HG03025 (cell line): ENCODE data around the gene GRID1.

Experiments used
- ATAC-seq: cut with Tn5 transposase; IDR thresholded peaks from one replicate; pipeline ENCODE4 v1.9.1; 2021; ENCODE audit warnings: mild to moderate bottlenecking, moderate library complexity; ENCODE audit not compliant: unreplicated experiment, low FRiP score

The GRID1 gene

DNA sequence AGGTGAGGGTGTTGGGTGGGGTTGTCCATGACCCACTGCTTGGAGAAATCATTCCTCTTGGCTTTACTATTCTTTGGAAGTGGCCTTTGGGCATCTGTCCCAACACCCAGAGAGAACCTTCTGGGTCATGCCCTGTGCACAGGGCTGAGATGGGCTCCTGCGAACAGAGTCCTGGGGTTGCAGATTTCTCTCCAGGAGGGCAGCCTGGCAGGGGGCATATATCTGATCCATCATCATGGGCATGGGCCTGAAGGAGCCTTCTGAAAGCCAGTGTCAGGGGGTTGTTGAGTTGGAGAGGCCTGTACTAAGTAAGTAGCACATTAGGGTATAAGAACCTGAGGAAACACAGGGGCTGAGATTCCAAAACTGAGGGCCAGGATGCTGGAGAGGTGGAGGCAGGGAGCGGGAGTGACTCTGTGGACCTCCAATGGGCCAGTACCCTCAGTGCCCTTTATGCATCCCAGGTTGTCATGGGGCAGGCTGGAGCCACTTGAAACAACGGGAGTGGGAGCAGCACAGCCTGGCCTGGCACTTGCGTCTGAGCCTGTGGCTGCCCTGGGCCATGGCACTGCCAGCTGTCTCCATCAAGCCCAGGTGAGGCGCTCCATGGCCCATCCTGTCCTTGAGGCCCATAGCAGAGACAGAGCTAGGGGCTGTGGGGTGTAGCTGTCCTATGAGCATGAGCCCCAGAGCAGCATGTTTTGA lies 203.7 kb downstream of the GRID1 start:
- no peak for ATAC-seq

DNA sequence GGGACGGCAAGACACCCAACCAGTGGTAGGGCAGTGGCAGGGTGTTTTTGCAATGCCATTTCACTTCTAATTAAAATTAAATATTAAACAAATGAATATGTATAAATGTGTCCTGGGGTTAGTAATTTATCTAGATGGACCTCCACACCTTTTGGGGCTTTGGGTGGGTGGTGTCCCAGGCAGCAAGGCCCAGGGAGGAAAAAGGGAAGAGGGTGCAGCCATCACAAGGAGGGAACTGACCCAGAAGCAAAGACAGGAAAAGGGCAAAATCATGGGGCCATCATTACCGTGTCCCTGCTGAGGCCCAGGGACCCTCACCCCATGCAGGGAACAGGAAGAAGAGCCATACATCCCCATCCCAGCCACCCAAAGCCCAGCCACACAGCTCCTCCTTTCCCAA lies 204.6 kb downstream of the GRID1 start:
- no peak for ATAC-seq

DNA sequence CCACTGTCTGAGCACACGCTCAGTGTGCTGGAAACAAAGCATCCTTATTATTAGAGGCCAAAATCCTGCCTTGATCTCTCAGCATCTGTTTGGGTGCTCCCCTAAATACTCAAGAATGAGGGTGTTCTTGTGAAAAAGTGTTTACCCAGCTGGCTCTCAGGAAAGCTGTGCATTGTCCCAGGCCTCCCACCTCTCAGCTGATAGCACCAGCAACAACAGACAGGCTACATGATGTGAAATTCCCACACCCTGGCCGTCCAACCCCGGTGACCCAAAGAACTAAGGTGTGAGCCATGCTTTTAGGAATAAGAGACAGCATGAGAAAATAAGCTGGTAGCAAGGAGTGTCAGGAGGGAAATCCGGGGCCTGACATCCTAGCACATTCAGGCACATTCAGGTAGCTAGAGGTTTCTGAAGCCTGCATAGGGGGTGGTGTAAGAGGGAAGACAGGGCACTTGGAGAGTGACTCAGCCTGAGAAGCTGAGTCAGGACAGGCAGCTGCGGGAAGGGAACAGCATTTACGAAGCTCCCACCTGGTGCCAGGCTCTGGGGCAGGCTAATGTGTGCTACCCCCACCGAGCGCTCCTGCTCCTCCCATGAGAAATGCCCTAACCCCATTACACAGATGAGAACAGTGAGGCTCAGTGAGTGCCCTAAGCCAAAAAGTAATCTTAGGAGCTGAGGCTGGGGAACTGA lies 205.6 kb downstream of the GRID1 start:
- no peak for ATAC-seq

DNA sequence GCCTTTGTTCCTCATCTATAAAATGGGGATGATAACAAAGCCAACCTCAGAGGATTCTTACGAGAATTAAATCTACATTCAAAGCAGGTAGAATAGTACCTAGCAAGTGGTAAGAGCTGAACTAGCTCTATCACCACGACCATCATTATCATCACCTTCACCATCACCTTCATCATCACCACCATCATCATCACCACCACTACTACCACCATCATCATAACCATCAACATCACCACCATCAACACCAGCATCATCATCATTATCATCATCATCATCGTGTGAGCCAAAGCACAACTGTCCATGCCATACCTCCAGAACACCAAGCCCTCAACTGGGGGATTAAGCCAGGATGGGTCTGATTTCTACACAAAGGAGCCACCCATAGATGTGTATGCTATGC lies 206.8 kb downstream of the GRID1 start:
- no peak for ATAC-seq

DNA sequence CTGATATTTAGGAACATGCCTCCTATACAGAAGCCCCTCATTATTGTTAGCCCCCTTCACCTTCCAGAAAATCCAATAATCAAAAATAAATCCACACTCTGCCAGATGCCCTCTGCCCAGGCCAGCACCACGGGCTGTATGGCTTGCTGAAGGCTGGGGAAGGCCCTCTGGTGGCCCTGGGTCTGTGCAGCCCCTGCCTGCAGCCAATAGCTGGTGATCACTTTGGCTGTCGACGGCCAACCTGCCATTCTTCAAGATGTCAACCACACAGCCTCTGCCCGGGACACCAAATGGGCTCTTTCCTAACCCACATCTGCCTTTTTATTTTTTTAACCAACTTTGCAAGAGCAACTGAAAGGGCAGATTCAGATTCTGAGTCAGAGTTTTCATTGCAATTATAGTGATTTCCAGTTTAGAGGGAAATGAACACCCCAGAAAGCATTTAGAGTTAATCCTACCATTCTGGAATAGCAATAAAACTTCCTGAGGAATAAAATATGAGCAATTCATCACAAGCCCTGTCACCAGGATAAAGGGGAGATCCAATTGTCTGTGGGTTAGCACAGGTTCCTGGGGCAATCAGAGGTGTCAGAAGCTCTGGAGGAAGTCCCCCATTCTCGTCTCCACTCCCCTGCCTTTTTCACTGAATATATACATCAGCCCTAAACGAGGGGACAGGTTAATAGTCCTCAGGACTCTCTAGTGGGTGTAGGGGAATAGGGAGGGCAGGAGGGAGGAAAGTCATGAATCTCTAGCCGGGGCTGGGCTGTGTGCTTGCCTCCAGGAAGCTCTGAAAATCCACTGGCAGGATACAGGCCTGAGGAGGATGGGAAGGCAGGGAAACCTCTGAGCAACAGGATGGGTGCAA lies 211.3 kb downstream of the GRID1 start:
- ATAC-seq: no peak

DNA sequence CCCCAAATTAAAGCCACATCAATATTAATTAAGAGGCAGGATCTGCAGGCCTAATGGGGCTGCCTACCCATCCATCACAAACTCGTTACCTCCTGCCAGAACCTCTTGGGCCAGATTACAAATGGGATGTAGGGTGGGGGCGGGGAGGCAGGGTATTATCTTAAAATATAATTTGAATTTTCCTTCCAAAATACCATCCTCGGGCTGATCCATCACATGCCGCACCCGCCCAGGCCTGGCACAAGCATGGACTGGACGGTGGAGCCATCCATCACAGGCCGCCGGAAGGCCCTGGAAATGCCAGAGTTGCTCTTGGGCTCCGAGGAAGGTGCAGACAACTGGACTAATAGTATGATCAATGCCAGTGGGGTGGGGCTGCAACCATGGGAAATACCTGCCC lies 212.8 kb downstream of the GRID1 start:
- ATAC-seq: no peak

DNA sequence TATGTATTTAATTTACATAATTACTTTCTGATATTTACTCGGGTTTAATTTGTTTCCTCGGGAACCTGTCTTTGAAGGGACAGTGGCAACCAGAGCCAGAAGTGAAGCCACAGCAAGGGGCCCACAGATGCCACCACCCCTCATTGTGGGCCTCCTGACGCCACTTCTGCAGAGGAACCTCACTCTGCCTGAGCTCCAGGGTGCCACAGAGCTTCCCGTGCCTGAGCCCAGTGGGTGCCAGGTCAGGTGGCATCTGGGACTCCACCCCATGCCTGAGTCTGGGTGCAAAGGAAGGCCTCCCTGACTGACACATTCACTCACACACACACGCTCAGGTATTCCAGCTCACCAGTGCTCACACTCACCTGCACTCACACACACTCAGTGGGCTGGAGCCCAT lies 213.7 kb downstream of the GRID1 start:
- ATAC-seq: no peak

DNA sequence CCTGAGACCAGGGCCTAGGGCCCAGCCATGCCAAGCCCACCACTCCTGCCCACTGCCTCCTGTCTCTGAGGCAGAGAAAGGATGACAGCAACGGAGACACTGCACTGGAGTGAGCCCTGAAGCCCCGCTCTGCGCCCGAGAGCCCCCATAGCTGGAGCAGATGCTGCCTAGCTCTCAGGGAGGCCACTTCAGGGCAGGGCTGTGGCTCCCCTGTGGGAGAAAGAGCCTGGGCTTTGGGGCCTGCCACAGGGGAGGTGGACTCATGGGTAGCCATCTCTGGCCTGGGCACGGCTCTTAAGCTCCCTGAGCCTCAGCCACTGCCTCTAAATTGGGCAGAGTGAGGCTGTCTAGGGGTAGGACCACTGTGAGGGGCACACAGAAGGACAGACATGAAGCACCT lies 214.2 kb downstream of the GRID1 start:
- ATAC-seq: no peak

DNA sequence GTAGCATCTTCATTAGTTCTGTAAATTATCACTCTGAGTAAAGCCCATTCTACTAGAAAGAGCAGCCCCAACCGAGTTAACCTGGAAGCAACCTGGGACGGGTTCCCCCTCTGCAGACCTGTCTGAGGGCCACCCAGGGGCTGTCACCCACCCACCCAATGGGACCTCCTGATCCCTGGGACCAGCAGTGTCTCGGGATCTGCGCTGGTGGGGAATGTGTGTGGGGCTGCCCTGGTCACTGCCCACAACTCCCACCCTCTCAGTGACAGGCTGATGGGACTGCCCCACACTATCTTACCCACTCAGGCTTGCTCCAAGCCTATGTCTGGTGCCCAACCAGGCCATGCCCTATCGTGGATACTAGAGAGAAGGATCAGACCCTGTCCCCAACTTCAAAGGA lies 215.0 kb downstream of the GRID1 start:
- no peak for ATAC-seq

DNA sequence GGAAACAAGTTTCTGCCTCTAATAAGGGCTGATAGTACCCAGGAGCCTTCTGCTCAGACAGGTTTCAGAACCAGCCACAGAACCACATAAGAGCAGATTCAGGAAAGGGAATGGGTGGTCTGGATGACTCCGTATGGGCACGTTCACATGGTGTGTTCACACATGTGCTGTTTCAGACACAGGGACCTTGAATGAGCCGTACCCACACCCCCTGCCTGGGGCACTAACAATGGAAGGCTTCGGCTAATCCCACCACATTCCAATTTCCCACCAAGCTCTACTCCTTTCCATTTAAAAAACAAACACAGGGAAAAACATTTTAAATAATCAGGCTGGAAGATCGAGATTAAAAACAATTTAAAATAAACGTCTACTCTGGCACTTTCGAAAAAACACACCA lies 217.3 kb downstream of the GRID1 start:
- ATAC-seq: no peak

DNA sequence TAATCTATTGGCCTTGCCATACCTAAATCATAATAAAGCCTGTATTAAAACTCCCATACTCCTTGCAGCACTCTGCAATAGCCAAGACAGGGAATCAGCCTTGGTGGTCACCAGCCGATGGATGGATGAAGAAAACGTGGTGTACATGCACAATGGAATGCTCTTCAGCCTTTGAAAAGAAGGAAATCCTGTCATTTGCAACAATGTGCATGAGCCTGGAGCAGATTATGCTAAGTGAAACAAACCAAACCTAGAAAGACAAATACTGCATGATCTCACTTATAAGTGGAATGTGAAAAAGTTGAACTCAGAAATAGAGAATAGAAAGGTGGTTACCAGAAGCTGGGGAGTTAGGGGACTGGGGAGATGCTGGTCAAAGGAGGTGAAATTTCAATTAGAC lies 218.5 kb downstream of the GRID1 start:
- ATAC-seq: no peak

DNA sequence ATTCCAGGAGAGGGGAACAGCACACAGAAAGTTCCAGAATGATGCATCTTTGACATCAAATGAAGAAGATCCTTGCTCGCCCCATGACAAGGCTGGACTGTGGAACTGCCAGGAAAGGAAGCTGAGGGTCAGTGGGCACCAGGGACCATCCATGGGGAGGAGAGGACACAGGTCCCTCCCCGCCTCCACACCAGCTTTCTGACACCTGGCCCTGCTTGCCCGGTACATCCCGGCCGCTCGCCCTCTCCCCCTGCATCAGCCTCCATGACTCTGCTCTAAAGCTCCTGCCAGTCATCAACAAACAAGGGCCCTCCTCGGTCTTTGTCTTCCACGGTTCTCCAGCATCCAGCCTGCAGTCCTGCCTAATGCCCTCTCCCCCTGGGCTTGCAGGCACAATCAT lies 222.3 kb downstream of the GRID1 start:
- no peak for ATAC-seq

DNA sequence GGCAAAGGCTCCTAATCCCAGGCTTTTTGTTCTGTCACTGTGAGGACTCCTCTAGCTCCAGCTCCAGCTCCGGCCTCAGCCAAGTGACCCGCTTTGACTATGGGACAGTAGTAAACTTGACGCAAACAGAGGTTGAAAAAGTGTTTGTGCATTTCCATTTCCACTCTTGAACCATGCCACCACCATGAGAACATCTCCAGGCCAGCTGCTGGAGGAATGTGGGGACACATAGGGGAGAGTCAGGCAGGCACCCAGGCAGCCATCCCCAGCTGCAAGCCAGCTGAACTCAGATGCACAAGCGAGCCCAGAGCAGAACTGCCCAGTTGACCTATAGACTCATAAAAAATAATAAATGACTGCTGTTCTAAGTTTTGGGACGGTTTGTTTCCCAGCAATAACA lies 224.7 kb downstream of the GRID1 start:
- no peak for ATAC-seq

DNA sequence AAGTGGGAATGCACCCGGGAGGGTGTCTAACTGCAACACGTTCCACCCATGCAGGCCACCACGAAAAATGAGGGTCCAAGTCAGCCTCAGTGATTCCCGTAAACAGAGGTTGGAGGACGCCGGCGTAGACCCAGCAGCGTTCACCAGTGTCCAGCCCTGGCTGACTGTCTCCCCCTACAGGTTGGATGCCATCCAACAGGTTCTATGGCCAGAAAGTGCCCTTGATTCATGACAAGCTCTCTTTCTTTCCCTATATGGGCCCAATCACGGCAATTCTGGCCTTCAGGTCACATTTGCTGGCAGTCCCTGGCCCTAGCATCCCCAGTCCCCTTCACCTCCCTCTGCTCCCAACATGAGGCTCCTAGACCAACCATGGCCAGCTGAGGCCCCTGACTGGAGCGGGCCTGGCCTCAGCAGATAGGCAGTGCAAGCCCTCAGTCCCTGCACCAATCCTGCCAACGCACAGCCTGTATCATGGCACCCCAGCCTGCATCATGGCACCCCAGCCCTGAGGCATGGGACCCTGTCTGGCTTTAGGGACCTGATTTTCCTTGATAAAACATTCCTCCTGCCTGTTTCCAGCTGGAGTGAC lies 227.4 kb downstream of the GRID1 start:
- ATAC-seq: no peak

DNA sequence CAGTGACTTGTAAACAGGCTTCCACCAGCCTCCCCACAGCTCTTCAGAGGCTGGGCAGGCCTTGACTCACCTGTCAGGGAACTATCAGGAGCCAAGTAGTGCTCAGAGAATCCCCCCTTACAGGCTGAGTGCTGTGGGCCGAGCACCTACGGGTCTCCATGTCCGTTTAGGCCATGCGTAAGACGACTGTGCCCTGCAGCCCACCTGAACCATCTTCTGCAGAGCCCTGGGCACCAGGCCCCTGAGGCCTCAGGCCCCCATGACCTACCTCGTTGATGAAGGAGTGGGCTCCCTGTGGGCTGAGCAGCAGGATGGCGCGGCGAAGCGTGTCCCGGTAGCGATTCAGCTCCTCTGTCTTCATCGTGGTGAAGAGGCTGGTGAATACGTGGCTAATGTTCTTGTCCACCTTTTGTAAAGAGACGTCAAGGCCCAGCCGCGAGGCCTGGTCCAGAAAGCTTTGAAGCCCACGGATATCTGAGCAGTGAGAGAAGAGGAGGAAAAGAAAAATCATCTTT lies 228.0 kb downstream of the GRID1 start:
- ATAC-seq: no peak

DNA sequence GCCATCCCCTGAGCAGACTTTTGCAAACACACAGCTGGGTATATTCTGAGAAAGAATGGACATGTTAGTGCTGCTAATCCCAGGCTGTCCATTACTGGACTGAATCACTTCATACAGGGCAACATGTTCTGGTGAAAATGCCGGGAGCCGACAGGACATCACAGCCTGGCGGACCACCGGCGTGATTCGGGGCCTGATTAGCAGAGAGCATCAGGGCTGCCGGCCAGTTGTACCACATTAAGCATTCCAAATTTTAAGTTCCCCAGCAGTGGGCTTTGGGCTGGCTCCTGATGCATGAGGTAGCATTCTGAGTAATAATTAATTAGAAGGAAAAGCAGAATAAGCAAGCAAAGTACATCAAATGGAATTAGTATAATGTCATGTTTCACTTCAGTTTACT lies 229.0 kb downstream of the GRID1 start:
- no peak for ATAC-seq

DNA sequence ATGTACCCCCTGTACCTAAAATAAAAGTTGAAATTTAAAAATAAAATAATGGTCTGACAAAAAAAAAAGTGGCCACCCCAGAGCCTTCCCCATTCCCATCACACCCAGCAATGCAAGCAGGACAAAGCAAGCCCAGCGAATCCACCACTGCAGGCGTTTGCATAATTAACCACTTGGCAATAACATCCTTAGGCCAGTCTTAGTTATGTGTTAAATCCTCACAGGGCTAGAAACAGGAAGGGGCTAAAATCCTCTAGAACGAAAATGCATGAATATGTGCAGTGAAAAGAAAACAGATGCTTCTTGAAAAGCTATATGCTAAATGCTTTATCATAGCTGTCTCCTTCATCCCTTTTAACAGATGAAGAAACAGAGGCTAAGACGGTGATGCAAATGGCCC lies 229.7 kb downstream of the GRID1 start:
- no peak for ATAC-seq

DNA sequence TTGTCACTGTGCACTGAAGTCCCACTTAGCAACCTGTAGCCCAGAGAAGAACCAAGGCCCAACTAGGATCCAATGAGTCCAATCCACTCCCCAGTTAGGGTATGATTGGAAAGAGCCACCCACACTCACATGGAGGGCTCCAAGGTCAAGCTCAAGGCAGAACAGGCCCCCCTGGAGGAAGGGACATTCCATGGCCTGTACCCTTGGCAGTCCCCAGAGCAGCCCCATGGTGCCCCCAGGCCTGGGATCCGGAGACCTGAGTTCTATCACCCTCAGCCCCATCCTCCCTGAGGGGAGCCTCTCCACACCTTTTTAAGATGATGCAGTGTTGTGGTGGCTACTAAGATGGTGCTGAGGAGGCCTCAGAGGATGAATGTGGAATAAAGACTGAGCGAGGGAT lies 231.4 kb downstream of the GRID1 start:
- ATAC-seq: no peak

DNA sequence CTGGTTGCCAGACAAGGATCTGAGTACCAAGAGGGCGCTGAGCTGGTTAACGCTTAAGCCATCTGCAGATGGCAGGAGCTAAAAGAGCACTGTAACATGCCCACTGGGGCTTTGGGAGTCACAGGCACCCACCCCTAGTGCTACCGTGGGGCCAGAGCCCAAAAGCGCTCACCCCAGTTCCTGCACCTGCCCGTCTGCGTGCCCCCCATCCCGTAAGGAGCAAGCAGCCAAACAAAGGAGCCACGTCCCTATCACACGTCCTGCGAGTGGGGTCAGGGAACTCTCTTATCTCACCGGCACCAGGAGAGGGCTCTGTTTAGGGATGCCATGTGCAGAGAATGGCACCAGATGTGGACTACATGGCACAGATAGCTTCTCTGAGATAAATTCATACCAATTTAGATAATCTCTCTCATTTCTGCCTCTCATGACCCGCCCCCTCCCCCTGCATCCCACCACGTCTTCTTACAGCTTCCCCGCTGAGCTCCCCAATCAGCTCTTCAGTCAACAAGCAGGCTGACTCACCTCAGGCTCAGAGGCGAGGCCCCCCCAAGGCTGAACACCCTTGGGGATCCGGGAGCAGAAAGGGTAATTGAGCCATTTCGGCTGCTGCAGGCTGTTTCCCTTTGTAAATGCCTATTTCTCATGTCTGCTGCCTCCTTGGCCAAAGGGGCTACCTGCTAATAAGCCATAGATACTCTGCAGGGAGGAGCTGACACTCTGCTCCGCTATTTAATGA lies 235.7 kb downstream of the GRID1 start:
- no peak for ATAC-seq

DNA sequence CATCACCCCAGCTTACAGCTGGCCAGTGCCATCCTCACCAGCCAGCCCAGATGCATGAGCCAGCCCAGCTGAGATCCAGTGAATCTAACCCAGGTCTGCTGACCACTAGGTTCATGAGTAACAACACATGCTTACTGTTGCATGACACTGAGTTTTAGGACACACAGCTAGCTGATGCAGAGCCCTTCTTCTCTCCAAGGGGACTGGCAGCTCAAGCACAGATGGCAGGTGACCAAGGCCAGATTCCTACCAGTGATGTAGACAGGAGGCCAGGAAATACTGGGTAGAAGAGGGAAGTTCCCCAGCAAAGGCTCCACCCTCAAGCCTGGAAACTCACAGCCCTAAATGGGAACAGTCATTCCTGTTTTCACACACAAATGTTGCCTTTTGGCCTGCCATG lies 236.6 kb downstream of the GRID1 start:
- no peak for ATAC-seq
